ENCODE measurements around the gene RGS3. TPM values are rescaled to one million over a fixed set of nuclear protein-coding genes. Genes with fewer than 3 reads are reported as not detected.

The RGS3 gene
- total RNA-seq, 1 experiment from 2014 or later: 39.4 TPM

DNA sequence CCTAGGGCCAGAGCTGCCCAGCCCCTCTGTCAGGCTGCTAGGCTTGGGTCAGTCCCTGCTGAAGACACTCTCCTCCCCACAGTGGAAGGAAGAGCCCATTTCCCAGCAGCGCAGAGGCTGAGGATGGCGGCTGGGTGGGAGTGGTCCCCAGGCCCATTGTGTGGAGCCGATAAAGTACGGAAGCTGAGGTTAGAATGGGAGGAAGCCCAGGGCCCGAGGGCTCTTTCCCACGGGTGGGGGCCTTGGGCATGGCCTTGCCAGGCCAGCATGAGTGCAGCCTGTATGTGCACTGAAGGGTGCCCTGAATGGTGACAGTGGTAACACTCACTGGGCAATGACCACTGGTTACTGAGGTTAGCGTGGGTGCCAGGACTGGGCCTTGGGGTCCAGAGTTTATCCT is 125.9 kb downstream of the RGS3 start:
- H3K4me2 ChIP-seq (ENCODE audit: low read length): no peak overlapping the region

More for the DNA sequence above, 125.9 kb downstream of the RGS3 start:
- Histone ChIP-seq H3K27me3 (ENCODE audit: insufficient read depth, low read length) (no peaks in the 10 kb centered on the region), H3K9me2 (ENCODE audit: insufficient read depth) (no peaks in the 10 kb centered on the region), H3K4me1 (ENCODE audit: control insufficient read depth in 1 of 2, insufficient read depth in 2 of 2, low read length in 2 of 2) (peaks cover 9 to 16% of the 10 kb centered on the region in 2 experiments), H4K20me1 (ENCODE audit: insufficient read depth) (no peaks in the 10 kb centered on the region), H3K9me3 (ENCODE audit: control insufficient read depth in 1 of 2, insufficient read depth in 1 of 2, low read depth in 1 of 2, low read length in 2 of 2) (no peaks in the 10 kb centered on the region), H2AFZ (ENCODE audit: low read depth, low read length, poor library complexity, severe bottlenecking) (no peak overlapping the region), H3K36me3 (ENCODE audit: control insufficient read depth in 1 of 2, insufficient read depth in 2 of 2, low read length in 2 of 2) (0 out of 4 replicates have a peak, but pooled peaks cover 0 to 8% of the 10 kb centered on the region in 2 experiments), H3K79me2 (ENCODE audit: insufficient read depth, low read length) (no peaks in the 10 kb centered on the region), H3K27ac (ENCODE audit: low read depth, low read length) (no peak overlapping the region), H3K9ac (ENCODE audit: low read length) (no peak overlapping the region), H3K4me3 (replicated peaks in 1 of 2; ENCODE audit: low read depth in 1 of 2, low read length in 2 of 2) (no peak overlapping the region)
- intact Hi-C loops (cut with micrococcal nuclease): no loop called here
- no TSS peak for BruUV-seq (replicated peaks)
- ChIA-PET CTCF (interaction anchor here (0.8 to 11.8 kb wide), 5 partner anchors 10 to 143 kb away, joined by 3 to 287 read pairs (median 16); no protein-coding TSS in a partner anchor), RAD21 (ENCODE audit: low non-redundant PET in 1 of 2, low total read pairs in 2 of 2, uncharacterized antibody in 2 of 2, unreplicated experiment in 2 of 2) (no interaction called here), POLR2A (interaction anchor here (1.0 kb wide), 1 partner anchor 9 kb away, joined by 3 read pairs; no protein-coding TSS in a partner anchor)
- TF ChIP-seq YY1 (IDR thresholded peaks at IDR 0.05; ENCODE audit: extremely low read depth, insufficient replicate concordance, low read depth, low read length) (no peak), CTCF (IDR thresholded peaks at IDR 0.05 in 2 of 3, conservative IDR thresholded peaks at IDR 0.05 in 1 of 3; ENCODE audit: borderline replicate concordance in 1 of 3, insufficient read depth in 1 of 3, low read depth in 2 of 3, low read length in 2 of 3) (no peak), CBX3 (IDR thresholded peaks at IDR 0.05; ENCODE audit: low read depth) (no peak), ATF3 (IDR thresholded peaks at IDR 0.05) (no peak), TCF7L2 (IDR thresholded peaks at IDR 0.05; ENCODE audit: borderline replicate concordance, extremely low read depth, insufficient read depth, insufficient read length) (no peak), EGR1 (IDR thresholded peaks at IDR 0.05; ENCODE audit: low read depth) (no peak), CEBPB (IDR thresholded peaks at IDR 0.05; ENCODE audit: low read depth) (no peak), SIN3A (IDR thresholded peaks at IDR 0.05; ENCODE audit: low read depth) (no peak), ELF1 (IDR thresholded peaks at IDR 0.05; ENCODE audit: borderline replicate concordance, low read depth) (no peak), POLR2AphosphoS5 (IDR thresholded peaks at IDR 0.05; ENCODE audit: low read depth, low read length) (no peak), SRF (IDR thresholded peaks at IDR 0.05; ENCODE audit: low read depth) (no peak), EZH2 (IDR thresholded peaks at IDR 0.05) (no peak)
- TF ChIP-seq, protein P1, sequence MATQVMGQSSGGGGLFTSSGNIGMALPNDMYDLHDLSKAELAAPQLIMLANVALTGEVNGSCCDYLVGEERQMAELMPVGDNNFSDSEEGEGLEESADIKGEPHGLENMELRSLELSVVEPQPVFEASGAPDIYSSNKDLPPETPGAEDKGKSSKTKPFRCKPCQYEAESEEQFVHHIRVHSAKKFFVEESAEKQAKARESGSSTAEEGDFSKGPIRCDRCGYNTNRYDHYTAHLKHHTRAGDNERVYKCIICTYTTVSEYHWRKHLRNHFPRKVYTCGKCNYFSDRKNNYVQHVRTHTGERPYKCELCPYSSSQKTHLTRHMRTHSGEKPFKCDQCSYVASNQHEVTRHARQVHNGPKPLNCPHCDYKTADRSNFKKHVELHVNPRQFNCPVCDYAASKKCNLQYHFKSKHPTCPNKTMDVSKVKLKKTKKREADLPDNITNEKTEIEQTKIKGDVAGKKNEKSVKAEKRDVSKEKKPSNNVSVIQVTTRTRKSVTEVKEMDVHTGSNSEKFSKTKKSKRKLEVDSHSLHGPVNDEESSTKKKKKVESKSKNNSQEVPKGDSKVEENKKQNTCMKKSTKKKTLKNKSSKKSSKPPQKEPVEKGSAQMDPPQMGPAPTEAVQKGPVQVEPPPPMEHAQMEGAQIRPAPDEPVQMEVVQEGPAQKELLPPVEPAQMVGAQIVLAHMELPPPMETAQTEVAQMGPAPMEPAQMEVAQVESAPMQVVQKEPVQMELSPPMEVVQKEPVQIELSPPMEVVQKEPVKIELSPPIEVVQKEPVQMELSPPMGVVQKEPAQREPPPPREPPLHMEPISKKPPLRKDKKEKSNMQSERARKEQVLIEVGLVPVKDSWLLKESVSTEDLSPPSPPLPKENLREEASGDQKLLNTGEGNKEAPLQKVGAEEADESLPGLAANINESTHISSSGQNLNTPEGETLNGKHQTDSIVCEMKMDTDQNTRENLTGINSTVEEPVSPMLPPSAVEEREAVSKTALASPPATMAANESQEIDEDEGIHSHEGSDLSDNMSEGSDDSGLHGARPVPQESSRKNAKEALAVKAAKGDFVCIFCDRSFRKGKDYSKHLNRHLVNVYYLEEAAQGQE (IDR thresholded peaks at IDR 0.05; ENCODE audit: low read depth): no peak
- DNase-seq (ENCODE audit: low read depth, low spot score): no peak
- ATAC-seq: no peak
